OCI-LY1 (cell line): ENCODE measurements around the gene KLK5.

ENCODE experiments used
- EZH2 ChIP-seq: fragments of 200-600 bp; sonication (generic), shearing (Covaris generic); IDR thresholded peaks from 2 replicates; pipeline ENCODE4 v1.8.0; 2017; ENCODE audit warnings: borderline replicate concordance, mixed run types, mild to moderate bottlenecking, antibody characterized with exemption, low read length, moderate library complexity, mixed read lengths
- TF ChIP-seq, protein P1 (sequence below): fragments of 200-600 bp; sonication (generic), shearing (Covaris generic); IDR thresholded peaks from 2 replicates; pipeline ENCODE4 v1.5.1; 2017; ENCODE audit warnings: mild to moderate bottlenecking, antibody characterized with exemption, low read length, moderate library complexity, mixed read lengths

GRCh38 chr19:50944795-50945194 lies 8.0 kb downstream of the KLK5 start:
- TF ChIP-seq, protein P1, sequence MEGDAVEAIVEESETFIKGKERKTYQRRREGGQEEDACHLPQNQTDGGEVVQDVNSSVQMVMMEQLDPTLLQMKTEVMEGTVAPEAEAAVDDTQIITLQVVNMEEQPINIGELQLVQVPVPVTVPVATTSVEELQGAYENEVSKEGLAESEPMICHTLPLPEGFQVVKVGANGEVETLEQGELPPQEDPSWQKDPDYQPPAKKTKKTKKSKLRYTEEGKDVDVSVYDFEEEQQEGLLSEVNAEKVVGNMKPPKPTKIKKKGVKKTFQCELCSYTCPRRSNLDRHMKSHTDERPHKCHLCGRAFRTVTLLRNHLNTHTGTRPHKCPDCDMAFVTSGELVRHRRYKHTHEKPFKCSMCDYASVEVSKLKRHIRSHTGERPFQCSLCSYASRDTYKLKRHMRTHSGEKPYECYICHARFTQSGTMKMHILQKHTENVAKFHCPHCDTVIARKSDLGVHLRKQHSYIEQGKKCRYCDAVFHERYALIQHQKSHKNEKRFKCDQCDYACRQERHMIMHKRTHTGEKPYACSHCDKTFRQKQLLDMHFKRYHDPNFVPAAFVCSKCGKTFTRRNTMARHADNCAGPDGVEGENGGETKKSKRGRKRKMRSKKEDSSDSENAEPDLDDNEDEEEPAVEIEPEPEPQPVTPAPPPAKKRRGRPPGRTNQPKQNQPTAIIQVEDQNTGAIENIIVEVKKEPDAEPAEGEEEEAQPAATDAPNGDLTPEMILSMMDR = no peak
- no peak for TF ChIP-seq EZH2
